ENCODE data around the gene LHFPL5. TPM values are rescaled to one million over a fixed set of nuclear protein-coding genes. Genes with fewer than 3 reads are reported as not detected.
A peak's percentile ranks its signal among the peaks of the same experiment; 100 is the strongest.

Gene LHFPL5
- total and polyA plus RNA-seq, 2 experiments from 2014 or later = 0.10 TPM; not detected in 1

DNA sequence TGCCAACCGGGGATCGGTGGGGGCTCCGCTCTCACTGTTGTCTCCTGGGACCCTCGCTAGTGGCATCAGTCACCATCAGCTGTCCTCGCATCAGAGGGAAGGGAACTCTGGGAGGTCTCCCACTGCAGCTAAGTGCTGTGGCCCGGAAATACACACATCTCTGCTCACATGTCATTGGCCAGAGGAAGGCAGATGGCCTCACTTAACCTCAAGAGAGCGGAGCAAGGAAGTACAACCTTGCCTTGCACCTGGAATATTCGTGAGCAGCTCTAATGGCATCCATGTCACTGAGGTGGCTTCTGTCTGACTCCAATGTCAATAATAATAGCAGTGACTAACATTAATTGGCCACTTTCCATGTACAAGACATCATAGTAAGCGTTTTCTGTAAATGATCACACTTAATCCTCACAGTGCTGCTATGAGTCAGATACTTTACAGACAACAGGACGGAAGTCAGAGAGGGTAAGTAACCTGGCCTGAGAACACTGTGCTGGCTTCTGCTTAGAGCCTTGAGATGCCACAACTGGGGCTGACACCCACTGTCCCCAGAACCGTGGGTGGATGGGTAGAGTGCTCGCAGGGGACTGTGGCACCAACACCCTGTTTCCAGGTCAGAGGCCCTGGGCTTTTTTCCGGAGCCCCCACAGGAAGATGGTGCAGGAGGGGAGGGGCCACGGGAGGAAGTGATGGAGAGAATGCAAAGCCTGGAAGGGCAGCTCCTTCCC is 6.0 kb downstream of the LHFPL5 start:
- Histone ChIP-seq H3K4me1 (ENCODE audit: insufficient read depth) (no peaks in the 10 kb centered on the region), H3K27ac (peak overlapping the region; percentile 50), H3K4me3 (no peak overlapping the region), H4K20me1 (ENCODE audit: insufficient read depth, poor library complexity, severe bottlenecking) (no peaks in the 10 kb centered on the region), H3K9me3 (ENCODE audit: low read depth) (no peaks in the 10 kb centered on the region), H3K79me2 (no peaks in the 10 kb centered on the region), H3K27me3 (no peaks in the 10 kb centered on the region), H3K36me3 (replicated peaks; ENCODE audit: insufficient read depth, low read depth) (no peaks in the 10 kb centered on the region), H3K4me2 (no peak overlapping the region), H3K9me2 (replicated peaks; ENCODE audit: insufficient read depth) (no peaks in the 10 kb centered on the region), H2AFZ (no peak overlapping the region)
- 80% methylated on average over 14 of the region's 14 CpGs for WGBS (ENCODE audit: low lambda C conversion rate, missing lambda C conversion rate)
- no peak for TF ChIP-seq EZH2 (IDR thresholded peaks at IDR 0.05; ENCODE audit: borderline replicate concordance)
- DNase-seq (ENCODE audit: low spot score) = peak; percentile 52

GRCh38 chr6:35811699-35811995 is 6.5 kb downstream of the LHFPL5 start:
- no peak for TF ChIP-seq EZH2 (IDR thresholded peaks at IDR 0.05; ENCODE audit: borderline replicate concordance)
- H3K9me2 ChIP-seq (replicated peaks; ENCODE audit: insufficient read depth) = no peaks in the 10 kb centered on the region
- DNase-seq (ENCODE audit: low spot score) = no peak
- no peaks in the 10 kb centered on the region for H3K9me3 ChIP-seq (ENCODE audit: low read depth)
- H3K79me2 ChIP-seq = no peaks in the 10 kb centered on the region
- WGBS (ENCODE audit: low lambda C conversion rate, missing lambda C conversion rate) = 76% methylated on average over 6 of the region's 6 CpGs
- no peak overlapping the region for H2AFZ ChIP-seq
- no peaks in the 10 kb centered on the region for H3K36me3 ChIP-seq (replicated peaks; ENCODE audit: insufficient read depth, low read depth)
- no peaks in the 10 kb centered on the region for H4K20me1 ChIP-seq (ENCODE audit: insufficient read depth, poor library complexity, severe bottlenecking)
- H3K4me3 ChIP-seq = no peak overlapping the region
- no peak overlapping the region for H3K4me2 ChIP-seq
- peak overlapping the region; percentile 50 for H3K27ac ChIP-seq
- H3K27me3 ChIP-seq = no peaks in the 10 kb centered on the region
- no peaks in the 10 kb centered on the region for H3K4me1 ChIP-seq (ENCODE audit: insufficient read depth)

- H3K9me3 ChIP-seq (ENCODE audit: low read depth) = no peaks in the 10 kb centered on the region
- no peaks in the 10 kb centered on the region for H3K27me3 ChIP-seq
- H3K4me3 ChIP-seq = no peak overlapping the region
- no peaks in the 10 kb centered on the region for H3K9me2 ChIP-seq (replicated peaks; ENCODE audit: insufficient read depth)
- no peak for DNase-seq (ENCODE audit: low spot score)
- no peak overlapping the region for H2AFZ ChIP-seq
- H3K79me2 ChIP-seq = no peaks in the 10 kb centered on the region
- no peak overlapping the region for H3K4me2 ChIP-seq
- TF ChIP-seq EZH2phosphoT487 (IDR thresholded peaks at IDR 0.05; ENCODE audit: low read depth, severe bottlenecking, unreplicated experiment) (no peak), EZH2 (IDR thresholded peaks at IDR 0.05; ENCODE audit: borderline replicate concordance) (no peak)
- H3K36me3 ChIP-seq (replicated peaks; ENCODE audit: insufficient read depth, low read depth) = no peaks in the 10 kb centered on the region
- no peaks in the 10 kb centered on the region for H3K4me1 ChIP-seq (ENCODE audit: insufficient read depth)
- no peaks in the 10 kb centered on the region for H4K20me1 ChIP-seq (ENCODE audit: insufficient read depth, poor library complexity, severe bottlenecking)
- no peak overlapping the region for H3K27ac ChIP-seq
These were observed 12.4 kb downstream of the LHFPL5 start for GRCh38 chr6:35817515-35817914.

DNA sequence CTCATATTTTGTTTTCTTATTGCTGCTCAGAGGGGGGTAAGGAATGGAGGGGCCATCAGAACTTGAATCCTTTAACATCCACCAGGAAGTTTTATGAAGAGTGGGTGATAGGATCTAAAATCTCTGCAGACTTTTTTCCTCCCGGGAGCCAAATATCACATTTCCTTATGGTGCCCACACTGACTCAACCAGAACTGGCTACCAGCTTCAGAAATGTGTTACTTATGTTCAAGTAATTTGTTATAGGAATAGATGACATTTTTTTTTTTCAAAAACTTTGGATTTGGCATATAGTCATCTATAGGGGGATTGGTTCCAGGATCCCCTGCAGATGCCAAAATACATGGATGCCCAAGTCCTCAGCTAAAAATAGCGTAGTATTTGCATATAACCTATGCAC is 18.4 kb downstream of the LHFPL5 start:
- 94% methylated on average over 2 of the region's 2 CpGs for WGBS (ENCODE audit: low lambda C conversion rate, missing lambda C conversion rate)
- no peaks in the 10 kb centered on the region for H3K79me2 ChIP-seq
- H3K4me1 ChIP-seq (ENCODE audit: insufficient read depth) = no peaks in the 10 kb centered on the region
- no peak for DNase-seq (ENCODE audit: low spot score)
- H3K4me2 ChIP-seq = no peak overlapping the region
- no peaks in the 10 kb centered on the region for H3K36me3 ChIP-seq (replicated peaks; ENCODE audit: insufficient read depth, low read depth)
- no peaks in the 10 kb centered on the region for H3K9me2 ChIP-seq (replicated peaks; ENCODE audit: insufficient read depth)
- H3K4me3 ChIP-seq = no peak overlapping the region
- H2AFZ ChIP-seq = no peak overlapping the region
- no peaks in the 10 kb centered on the region for H4K20me1 ChIP-seq (ENCODE audit: insufficient read depth, poor library complexity, severe bottlenecking)
- no peak for TF ChIP-seq CTCF (IDR thresholded peaks at IDR 0.05; ENCODE audit: poor library complexity)
- no peak for TF ChIP-seq EZH2 (IDR thresholded peaks at IDR 0.05; ENCODE audit: borderline replicate concordance)
- TF ChIP-seq EZH2phosphoT487 (IDR thresholded peaks at IDR 0.05; ENCODE audit: low read depth, severe bottlenecking, unreplicated experiment) = no peak
- H3K9me3 ChIP-seq (ENCODE audit: low read depth) = no peaks in the 10 kb centered on the region
- H3K27ac ChIP-seq = no peak overlapping the region
- H3K27me3 ChIP-seq = no peaks in the 10 kb centered on the region

GRCh38 chr6:35824552-35825192 is 19.5 kb downstream of the LHFPL5 start:
- DNase-seq (ENCODE audit: low spot score) = no peak
- no peaks in the 10 kb centered on the region for H3K27me3 ChIP-seq
- no peaks in the 10 kb centered on the region for H3K4me1 ChIP-seq (ENCODE audit: insufficient read depth)
- H3K79me2 ChIP-seq = no peaks in the 10 kb centered on the region
- no peaks in the 10 kb centered on the region for H3K36me3 ChIP-seq (replicated peaks; ENCODE audit: insufficient read depth, low read depth)
- H3K4me3 ChIP-seq = no peak overlapping the region
- TF ChIP-seq EZH2phosphoT487 (IDR thresholded peaks at IDR 0.05; ENCODE audit: low read depth, severe bottlenecking, unreplicated experiment) = no peak
- no peak for TF ChIP-seq CTCF (IDR thresholded peaks at IDR 0.05; ENCODE audit: poor library complexity)
- no peak for TF ChIP-seq EZH2 (IDR thresholded peaks at IDR 0.05; ENCODE audit: borderline replicate concordance)
- H3K9me2 ChIP-seq (replicated peaks; ENCODE audit: insufficient read depth) = no peaks in the 10 kb centered on the region
- H3K4me2 ChIP-seq = no peak overlapping the region
- no peak overlapping the region for H2AFZ ChIP-seq
- no peak overlapping the region for H3K27ac ChIP-seq
- H4K20me1 ChIP-seq (ENCODE audit: insufficient read depth, poor library complexity, severe bottlenecking) = no peaks in the 10 kb centered on the region
- 95% methylated on average over 5 of the region's 5 CpGs for WGBS (ENCODE audit: low lambda C conversion rate, missing lambda C conversion rate)
- no peaks in the 10 kb centered on the region for H3K9me3 ChIP-seq (ENCODE audit: low read depth)

All from hepatocyte (in vitro differentiated cells).